ENCODE measurements around the gene GRIN2A.

The GRIN2A gene

DNA sequence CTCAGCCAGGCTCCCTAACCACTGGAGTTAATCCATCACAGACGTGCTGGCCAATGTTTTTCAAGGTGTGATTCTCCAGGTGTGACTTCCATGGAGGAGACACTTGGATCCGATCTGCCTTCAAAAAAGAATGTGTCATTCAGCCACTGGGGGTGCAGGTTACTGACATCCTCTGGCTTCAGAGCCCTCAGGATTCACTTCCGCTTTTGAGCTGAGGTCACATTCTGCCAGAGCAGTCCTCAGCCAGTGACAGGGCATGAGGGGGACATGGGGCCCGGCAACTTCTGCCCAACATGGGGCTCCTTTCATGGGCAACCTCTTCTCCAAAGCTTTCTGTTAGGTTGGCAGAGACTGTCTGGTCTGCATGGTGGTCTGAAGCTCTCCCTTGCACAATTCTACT is 81.4 kb downstream of the GRIN2A start:
- H3K4me3 ChIP-seq (ENCODE audit: low read depth, low read length): no peak overlapping the region
- no peak for DNase-seq (ENCODE audit: low read depth)

DNA sequence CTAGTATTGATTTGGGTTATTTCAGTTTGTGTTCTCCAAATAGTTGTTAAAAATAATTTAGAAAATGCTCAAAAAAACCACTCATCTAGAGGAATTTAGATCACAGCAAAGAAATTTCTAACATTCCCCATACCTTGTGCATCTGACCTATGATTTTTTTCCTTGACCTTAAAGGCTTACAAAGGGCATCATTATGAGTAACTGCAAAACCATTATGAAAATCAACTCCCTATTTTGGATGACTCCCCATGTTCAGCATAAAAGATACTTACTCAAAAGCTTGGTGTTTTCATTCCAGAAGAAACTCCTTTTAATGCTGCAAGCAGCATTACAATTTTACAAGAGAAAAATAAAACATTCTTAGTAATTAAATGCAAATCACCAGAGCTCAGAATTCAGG is 83.2 kb downstream of the GRIN2A start:
- DNase-seq (ENCODE audit: low read depth): no peak
- H3K4me3 ChIP-seq (ENCODE audit: low read depth, low read length): no peak overlapping the region

DNA sequence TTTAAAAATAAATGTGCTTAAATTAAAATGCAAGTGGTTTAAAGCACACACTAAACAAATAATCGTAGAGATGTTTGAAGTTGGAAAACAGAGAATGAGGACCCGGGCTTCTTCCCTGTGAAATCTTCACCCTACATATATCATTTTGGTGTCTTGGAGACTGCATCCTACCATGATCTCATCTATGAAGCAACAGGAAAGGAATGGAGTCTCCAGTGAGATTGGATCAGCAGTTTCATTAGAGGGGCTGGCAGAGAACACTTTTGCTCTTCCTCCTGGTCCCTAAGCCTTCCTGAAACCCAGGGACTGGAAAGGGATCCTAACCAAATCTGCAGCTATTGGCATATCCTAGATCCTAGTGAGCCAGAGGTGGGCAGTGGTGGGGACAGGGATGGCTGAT is 85.0 kb downstream of the GRIN2A start:
- DNase-seq (ENCODE audit: low read depth): no peak
- H3K4me3 ChIP-seq (ENCODE audit: low read depth, low read length): no peak overlapping the region

DNA sequence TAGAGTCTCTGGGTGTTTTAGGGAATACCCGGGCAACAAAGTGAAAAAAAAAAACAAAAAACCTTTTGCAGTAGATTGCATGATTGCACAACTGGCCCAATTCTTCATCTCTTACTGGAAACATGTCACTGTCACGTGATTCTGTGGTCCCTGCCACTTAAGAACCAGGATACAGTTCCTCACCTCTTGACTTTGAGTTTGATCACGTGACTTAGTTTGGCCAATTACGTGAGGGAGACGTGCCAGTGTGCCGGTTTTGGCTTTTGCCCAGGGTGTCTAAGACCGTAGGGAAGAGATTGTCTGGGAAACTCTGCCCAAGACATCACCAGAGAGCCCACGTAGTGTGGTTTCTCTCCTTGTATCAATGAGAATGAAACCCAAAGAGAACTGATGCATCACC is 88.7 kb downstream of the GRIN2A start:
- no peak overlapping the region for H3K4me3 ChIP-seq (ENCODE audit: low read depth, low read length)
- DNase-seq (ENCODE audit: low read depth): no peak

DNA sequence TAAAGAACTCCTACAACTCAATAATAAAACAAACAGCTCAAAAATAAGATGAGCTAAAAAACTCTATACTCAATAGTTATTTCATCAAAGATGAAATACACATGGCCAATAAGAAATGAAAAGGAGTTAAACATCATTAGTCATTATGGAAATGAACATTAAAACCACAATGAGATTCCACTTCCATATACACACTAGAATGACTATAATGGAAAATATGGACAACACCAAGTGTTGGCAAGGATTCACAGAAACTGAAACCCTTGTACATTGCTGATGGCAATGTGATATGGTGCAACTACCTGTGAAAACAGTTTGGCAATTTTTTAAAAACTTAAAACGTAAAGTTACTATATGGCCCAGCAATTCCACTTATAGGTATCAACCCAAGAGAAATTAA is 91.4 kb downstream of the GRIN2A start:
- DNase-seq (ENCODE audit: low read depth): no peak
- no peak overlapping the region for H3K4me3 ChIP-seq (ENCODE audit: low read depth, low read length)

DNA sequence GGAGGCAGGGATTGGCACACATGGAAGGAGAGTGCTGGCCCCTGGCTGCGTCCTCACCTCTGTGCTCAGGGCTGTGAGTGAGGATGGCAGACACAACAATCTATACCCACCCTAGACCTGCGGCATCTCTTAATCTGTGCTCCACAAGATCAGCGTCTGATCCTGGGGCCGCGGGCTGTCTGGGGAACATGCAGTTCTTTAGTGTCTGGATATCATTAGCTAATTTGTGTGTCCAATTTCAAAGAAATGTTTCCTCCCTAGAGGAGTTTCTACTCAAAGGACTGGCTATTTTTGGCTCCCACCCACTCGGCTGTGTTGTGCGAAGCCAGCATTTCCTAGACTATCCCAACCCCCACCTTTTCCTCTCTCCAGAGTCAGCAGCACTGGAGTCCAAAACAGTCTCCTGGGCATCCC is 93.8 kb downstream of the GRIN2A start:
- no peak for DNase-seq (ENCODE audit: low read depth)
- no peak overlapping the region for H3K4me3 ChIP-seq (ENCODE audit: low read depth, low read length)

DNA sequence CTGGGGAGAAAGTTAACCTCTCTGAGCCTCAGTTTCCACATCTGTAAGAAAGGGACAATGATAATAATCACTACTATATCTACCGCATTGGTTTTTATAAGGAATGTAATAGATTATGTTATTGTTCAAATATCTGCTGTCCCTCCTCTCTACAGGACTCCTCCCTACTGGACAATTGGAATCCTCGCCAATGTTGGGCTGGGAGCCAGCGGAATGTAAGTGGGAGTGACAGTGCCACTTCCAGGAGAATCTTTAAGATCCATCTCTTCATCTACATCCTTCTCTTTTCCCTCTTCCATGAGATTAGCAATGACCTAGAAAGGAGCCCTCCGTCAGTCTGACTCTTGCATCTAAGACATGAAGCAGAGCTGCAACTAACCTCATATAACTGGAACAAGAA is 95.1 kb downstream of the GRIN2A start:
- no peak for DNase-seq (ENCODE audit: low read depth)

DNA sequence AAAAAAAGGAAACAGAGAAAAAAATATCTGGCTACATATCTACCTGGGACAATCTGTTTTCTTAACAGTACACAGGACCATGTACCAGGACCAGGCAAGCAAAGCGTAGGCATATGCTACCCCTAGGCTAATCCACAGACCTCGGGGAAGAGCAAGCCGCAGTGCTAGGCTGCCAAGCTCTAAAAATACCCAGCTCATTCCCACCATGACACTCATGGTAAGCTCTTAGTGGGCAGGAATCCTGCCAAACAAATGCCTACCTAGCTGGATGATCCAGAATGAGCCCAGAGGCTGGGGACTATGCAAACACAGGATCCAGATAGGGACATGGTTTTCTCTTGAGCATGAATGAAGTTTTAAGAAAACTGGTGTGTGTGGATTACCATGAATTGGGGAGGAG is 95.6 kb downstream of the GRIN2A start:
- H3K4me3 ChIP-seq (ENCODE audit: low read depth, low read length): no peak overlapping the region
- DNase-seq (ENCODE audit: low read depth): no peak

More for the DNA sequence above, 95.1 kb downstream of the GRIN2A start:
- H3K4me3 ChIP-seq (ENCODE audit: low read depth, low read length): no peak overlapping the region

DNA sequence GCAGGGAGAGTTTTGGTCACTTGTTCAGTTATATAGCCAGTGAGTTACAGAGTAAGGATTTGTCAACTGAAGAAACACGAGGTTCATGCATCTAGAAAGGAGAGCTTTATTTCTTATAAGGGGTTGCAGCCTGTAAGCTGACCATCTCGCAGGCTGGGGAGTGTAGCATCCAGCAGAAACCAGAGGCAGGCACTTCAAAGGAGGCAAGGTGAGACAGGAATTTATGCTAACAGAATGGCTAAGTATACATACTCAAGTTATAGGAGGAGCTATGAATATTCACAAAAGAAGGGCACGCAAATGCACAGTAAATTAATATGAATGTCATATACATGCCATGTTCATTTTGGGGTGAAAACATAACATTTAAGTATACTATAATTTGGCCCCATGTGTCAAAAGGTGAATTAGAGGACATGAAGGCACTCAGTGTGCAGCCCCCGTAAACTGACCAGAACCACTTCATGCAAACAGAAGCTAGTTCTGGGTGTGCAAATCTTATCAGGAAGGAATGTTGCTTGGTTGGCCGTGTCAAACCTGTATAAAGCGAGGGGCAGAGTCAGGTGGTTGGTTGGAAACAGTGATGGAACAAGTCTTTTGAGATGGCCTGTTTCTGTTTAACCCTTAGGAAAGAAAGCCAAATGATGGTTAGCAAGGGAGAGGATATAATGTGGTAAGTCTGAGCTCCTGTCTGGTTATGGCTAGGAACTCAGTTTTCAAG is 97.0 kb downstream of the GRIN2A start:
- no peak overlapping the region for H3K4me3 ChIP-seq (ENCODE audit: low read depth, low read length)
- DNase-seq (ENCODE audit: low read depth): no peak

DNA sequence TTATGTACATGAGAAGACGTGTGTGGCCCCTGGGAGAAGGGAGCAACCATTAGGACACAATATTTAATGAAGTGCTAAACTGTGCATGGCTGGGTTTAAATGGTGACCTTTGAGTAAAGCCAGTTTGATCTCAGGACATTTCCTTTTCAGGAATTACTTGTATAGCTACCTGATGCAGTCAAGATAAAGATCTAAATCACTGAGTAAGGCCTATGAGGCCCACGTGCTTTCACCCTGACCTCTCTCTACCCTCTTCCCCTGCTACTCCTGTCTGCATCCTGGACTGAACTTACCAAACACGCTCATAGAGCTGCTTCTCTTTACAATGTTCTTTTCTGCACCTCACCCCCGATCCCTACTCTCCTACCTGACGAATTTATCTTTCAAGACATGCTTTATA is 98.9 kb downstream of the GRIN2A start:
- DNase-seq (ENCODE audit: low read depth): no peak
- no peak overlapping the region for H3K4me3 ChIP-seq (ENCODE audit: low read depth, low read length)

DNA sequence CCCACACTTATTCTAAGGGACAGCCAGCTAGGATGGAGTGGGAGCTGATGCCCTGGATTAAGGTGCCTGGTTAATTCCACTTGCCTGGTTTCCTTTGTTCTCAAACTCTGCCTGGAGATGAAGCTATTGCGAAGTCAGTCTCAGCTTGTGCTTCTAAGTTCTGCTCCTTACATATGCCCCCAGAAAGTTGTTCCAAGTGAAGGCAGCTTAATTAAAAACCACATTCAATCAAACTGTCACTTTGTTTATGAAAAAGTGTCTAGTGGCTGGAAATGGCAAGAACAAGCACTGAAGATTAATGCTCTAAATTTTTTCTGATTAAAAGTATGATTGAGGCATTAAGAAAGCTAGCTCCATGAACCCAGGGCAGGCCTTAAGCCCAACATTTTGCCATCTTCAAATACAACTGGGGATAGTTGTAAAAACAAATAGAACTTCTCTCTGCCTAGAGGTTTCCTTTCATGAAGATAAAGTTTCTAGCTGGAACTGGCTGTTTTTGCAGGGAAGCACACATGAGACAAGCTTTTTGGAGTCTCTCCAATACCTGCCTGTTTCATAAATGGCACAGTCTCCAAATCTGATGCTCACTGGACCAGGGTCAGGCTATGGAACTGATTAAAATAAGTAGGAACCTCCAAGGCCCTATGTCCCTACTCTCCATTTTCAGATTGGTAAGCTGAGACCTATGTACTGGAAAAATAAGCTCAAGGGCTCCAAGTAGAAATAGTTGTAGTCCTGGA is 100.9 kb downstream of the GRIN2A start:
- DNase-seq (ENCODE audit: low read depth): no peak
- H3K4me3 ChIP-seq (ENCODE audit: low read depth, low read length): no peak overlapping the region

DNA sequence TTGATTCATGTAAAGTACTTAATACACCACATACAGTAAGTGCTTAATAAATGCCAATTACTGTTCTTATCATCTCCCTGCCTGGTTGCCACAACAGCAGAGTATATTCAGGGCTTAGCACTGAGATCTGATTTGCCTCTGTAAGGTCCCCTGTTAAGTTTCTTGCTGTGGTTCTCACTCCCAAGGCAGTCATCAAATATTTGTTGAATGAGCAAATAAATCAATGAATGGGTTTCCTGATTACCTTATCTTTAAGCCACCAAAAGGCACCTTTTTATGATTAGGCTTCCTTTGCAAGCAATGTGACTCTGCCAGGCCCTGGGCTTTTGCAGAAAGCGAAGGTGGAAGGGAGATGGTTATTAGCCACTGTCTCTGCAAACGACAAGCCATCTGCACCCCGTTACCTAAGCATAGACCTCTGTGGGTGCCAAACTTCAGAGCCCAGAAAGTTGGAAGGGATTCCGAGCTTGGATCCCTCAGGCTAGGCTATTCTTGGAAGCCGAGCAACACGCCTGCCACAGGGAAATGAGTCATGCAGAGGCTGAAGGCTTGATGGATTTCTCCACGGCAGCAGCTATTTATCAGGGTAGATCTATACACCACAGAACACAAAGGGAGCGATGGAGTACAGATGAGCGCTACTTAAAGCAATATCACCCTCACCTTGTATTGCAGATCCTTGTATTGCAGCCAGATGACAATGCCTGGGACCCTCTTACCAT is 102.0 kb downstream of the GRIN2A start:
- H3K4me3 ChIP-seq (ENCODE audit: low read depth, low read length): no peak overlapping the region
- no peak for DNase-seq (ENCODE audit: low read depth)

DNA sequence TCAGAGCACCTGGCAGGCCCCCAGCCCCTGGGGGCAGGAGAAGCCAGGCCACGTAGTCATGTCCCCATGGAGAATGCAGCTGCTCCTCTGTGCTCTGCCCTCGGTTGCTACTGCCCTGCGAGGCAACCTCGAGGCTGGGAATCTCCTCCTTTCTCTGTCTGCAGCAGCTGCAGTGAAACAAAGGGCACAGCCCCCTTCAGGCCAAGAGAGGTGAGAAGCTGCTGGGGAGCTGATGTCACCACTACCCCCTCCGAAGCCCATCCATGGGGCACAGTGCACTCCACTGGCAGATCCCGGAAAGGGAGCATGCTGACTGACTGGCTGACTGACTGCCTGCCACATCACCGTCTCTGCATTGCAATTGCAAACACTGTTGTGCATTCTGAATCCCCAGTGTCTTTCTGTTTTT is 103.7 kb downstream of the GRIN2A start:
- no peak for DNase-seq (ENCODE audit: low read depth)
- no peak overlapping the region for H3K4me3 ChIP-seq (ENCODE audit: low read depth, low read length)

DNA sequence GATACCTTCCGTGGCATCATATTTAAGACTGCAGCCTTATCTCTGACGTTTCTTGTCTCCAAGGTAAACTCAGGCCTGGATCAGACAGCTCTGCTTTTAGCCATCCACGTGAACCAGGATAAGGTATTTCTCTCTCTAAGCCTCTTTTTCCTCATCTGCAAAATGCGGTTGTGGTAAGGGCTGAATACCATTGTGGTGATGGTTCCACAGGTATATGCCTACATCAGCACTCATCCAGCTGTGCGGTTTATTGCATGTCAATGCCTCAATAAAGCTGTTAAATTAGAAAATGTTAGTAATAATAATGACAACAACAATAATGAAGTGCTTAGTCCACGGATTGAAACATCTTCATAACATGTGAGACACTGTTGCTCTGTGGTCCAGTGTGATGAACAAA is 104.4 kb downstream of the GRIN2A start:
- H3K4me3 ChIP-seq (ENCODE audit: low read depth, low read length): no peak overlapping the region
- no peak for DNase-seq (ENCODE audit: low read depth)

DNA sequence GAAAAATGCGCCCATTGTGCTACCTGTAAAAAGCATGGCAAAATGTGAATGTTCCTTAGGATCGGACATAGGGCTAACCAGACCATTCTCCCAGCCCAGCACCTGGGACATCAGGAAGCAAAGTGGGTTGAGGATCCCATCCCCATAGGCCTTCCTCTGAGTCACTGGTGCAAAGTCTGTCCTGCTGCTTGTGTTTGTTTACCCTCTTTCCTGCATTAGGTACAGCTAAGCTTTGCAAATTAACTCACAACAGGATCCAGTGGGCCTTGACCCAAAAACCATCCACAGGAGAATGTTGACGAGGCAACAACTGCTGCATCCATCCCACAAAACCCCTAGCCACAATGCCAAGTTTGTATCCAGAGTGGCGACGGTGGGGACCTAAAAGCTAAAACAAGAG is 106.2 kb downstream of the GRIN2A start:
- H3K4me3 ChIP-seq (ENCODE audit: low read depth, low read length): no peak overlapping the region
- DNase-seq (ENCODE audit: low read depth): no peak

DNA sequence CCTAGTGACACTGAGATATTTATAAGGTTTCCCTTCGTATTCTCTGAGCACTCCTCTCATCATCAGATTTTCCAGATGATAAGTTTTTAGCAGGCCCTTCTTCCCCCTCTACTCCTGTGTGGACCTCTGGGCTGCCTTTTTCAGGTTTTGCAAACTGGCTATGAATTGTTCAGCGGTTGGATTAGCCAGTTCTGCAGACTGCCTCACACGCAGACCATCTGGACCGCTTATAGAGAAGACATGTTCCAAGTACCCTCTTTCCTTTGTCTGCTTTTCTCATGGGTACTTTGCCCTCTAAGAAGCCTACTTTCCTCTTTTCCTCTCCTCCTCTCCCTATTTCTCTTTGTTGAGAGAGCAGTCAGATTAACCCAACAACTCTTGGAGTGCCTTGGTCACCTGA is 111.6 kb downstream of the GRIN2A start:
- no peak for DNase-seq (ENCODE audit: low read depth)
- H3K4me3 ChIP-seq (ENCODE audit: low read depth, low read length): no peak overlapping the region

DNA sequence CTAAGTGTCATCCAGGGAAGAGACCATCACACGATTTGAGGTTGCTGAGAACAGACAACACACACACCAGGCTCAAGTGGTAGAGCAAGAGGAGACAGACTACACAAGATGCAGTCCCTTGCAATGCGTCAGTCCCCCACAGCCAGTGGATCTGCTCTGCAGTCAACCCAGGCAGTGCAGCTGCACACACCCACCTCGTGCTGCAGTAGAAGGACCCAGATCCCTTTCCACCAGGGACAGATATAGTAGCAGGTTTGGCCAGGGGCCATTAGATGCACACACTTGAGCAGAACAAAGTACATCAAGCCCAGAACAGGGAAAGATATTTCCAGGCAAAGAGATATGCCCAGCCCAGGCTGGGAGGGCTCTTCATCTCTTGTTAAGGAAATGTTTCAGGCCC is 112.9 kb downstream of the GRIN2A start:
- no peak overlapping the region for H3K4me3 ChIP-seq (ENCODE audit: low read depth, low read length)
- DNase-seq (ENCODE audit: low read depth): no peak

DNA sequence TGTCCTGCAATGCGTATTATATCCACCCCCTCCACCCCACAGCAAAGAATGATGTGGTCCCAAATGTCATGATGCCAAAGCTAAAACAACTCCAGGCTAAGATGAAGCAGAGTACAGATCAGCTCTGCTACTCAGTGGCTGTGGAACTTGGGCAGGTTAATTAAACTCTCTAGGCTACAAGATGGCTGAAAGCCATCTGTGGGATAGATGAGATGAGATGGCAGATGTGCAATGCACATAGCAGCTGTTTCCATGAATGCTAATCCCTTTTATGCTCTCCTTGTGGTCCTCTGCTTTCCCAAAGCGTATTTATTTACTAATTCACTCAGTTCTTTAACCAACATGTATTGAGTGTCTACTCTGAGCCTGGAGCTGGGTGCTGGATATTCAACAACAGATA is 114.4 kb downstream of the GRIN2A start:
- DNase-seq (ENCODE audit: low read depth): no peak
- H3K4me3 ChIP-seq (ENCODE audit: low read depth, low read length): no peak overlapping the region

DNA sequence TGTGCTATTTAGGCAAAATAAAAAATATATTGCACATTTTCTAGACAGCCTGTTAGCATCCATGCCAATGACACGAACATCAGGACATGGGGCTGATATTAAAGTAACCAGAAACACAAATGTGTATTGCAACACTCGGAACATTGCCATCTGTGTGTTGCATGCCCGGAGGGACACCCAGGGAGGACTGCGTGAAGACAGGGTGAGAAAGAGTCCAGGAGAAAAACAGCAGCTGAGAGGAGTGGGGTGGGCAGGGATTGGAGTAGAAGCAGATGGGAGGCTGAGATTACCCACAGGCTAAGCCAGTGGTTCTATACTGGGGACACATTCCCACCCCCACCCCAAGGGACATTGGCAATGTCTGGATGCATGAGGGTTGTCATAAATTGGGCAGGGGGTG is 114.8 kb downstream of the GRIN2A start:
- H3K4me3 ChIP-seq (ENCODE audit: low read depth, low read length): no peak overlapping the region
- no peak for DNase-seq (ENCODE audit: low read depth)

DNA sequence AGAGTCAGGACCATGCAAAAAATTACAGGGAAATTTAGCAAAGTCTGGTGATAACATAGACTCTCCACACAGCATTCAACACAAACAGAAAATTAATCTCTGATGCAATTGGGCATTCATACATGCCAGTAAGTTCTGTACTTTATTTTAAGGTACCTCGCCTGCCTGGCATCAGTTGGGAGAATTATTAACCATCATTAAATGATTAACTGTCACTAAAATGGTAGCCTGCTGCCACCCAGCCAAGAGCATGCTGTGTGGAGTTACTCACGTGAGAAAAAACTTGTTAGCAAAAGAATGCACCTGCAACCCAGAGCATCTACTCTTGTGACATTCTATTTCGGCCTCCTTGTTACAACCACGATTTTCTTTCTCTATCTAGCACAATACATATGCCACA is 117.2 kb downstream of the GRIN2A start:
- no peak for DNase-seq (ENCODE audit: low read depth)

DNA sequence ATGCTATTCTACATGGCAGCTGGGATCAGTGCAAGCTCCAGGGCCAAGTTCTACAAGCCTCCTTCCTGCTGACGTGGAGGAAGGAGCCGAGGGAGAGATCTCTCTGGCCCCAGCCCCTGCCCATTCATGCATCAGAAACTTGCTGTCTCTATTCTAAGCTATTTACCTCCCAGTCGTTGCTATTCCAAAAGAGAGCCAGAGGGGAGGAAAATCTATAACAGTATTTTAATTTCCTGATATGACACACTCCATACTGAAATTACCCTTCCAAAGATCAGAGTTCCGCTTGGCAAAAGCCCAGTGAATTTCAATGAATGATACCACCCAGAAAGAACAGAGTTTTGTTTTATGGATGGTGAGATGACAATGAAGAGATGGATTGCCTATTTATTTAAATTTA is 133.4 kb downstream of the GRIN2A start:
- DNase-seq (ENCODE audit: low read depth): no peak
- no peak overlapping the region for H3K4me3 ChIP-seq (ENCODE audit: low read depth, low read length)

More for the DNA sequence above, 117.2 kb downstream of the GRIN2A start:
- H3K4me3 ChIP-seq (ENCODE audit: low read depth, low read length): no peak overlapping the region
